IMR-90 (cell line): ENCODE results near the gene SMC6. TPM values are rescaled to one million over a fixed set of nuclear protein-coding genes. Genes with fewer than 3 reads are reported as not detected.

Source experiments
- ATAC-seq: fragments of 200-7000 bp; cut with Tn5 transposase; 2 replicates; pipeline ENCODE4 v1.9.1; 2020; ENCODE audit warnings: low read depth, mild to moderate bottlenecking, moderate library complexity
- BruUV-seq: library from RNA; stranded (reverse); fragments of 400-500 nt; replicated peaks from 2 replicates; lab custom pipeline; 2021; lab: Mats Ljungman, UMichigan
- CTCF ChIA-PET: fragments of 300-600 bp; formaldehyde crosslinking; extraction: SDS; loops from one replicate; lab custom pipeline; 2021; ENCODE audit warnings: antibody characterized with exemption; lab: Yijun Ruan, JAX
- POLR2A ChIA-PET: fragments of 300-600 bp; sonication (Branson Sonifier 250); formaldehyde crosslinking; loops from one replicate; lab custom pipeline; 2022; ENCODE audit warnings: antibody characterized with exemption; ENCODE audit not compliant: unreplicated experiment; lab: Charles Lee
- DNase-seq: peaks from one replicate; pipeline ENCODE4 v3.0.0; 2013
- H2AFZ ChIP-seq: replicated peaks from 2 replicates; pipeline ENCODE3; 2013; ENCODE audit warnings: low read length, mild to moderate bottlenecking; ENCODE audit not compliant: poor library complexity
- H2AK5ac ChIP-seq: 2 replicates; pipeline ENCODE4 v1.6.1; 2013; ENCODE audit warnings: low read depth, low read length, inconsistent platforms
- H2AK9ac ChIP-seq: replicated peaks from 2 replicates; pipeline ENCODE3; 2013; ENCODE audit warnings: mild to moderate bottlenecking, low read depth, low read length, moderate library complexity; ENCODE audit not compliant: poor library complexity
- H2BK120ac ChIP-seq: 2 replicates; pipeline ENCODE4 v1.6.1; 2013; ENCODE audit warnings: low read depth, low read length, inconsistent platforms
- H2BK15ac ChIP-seq: 3 replicates; pipeline ENCODE4 v1.6.1; 2013; ENCODE audit warnings: low read depth, low read length, inconsistent platforms
- H2BK20ac ChIP-seq: 2 replicates; pipeline ENCODE4 v1.6.1; 2013; ENCODE audit warnings: low read depth, mild to moderate bottlenecking, inconsistent platforms, low read length, moderate library complexity
- H2BK5ac ChIP-seq: 2 replicates; pipeline ENCODE4 v1.6.1; 2013; ENCODE audit warnings: mild to moderate bottlenecking, low read depth, low read length, inconsistent platforms; ENCODE audit not compliant: poor library complexity, severe bottlenecking
- H3K14ac ChIP-seq: replicated peaks from 2 replicates; pipeline ENCODE4 v1.6.1; 2013; ENCODE audit warnings: low read depth, low read length, inconsistent platforms
- H3K18ac ChIP-seq: 2 replicates; pipeline ENCODE4 v1.6.1; 2013; ENCODE audit warnings: low read depth, low read length, control low read depth
- H3K23ac ChIP-seq: 2 replicates; pipeline ENCODE4 v1.6.1; 2013; ENCODE audit warnings: low read depth, low read length, inconsistent platforms
- H3K27ac ChIP-seq: 2 replicates; pipeline ENCODE4 v1.5.1; 2013; ENCODE audit warnings: mild to moderate bottlenecking, control low read depth, low read length; ENCODE audit not compliant: insufficient read depth
- H3K27me3 ChIP-seq: 2 replicates; pipeline ENCODE4 v1.6.1; 2013; ENCODE audit warnings: low read length; ENCODE audit not compliant: control insufficient read depth, insufficient read depth
- H3K36me3 ChIP-seq: 2 replicates; pipeline ENCODE4 v1.6.1; 2013; ENCODE audit warnings: low read length, mixed read lengths; ENCODE audit not compliant: control insufficient read depth, insufficient read depth
- H3K4ac ChIP-seq: 2 replicates; pipeline ENCODE4 v1.6.1; 2013; ENCODE audit warnings: low read depth, low read length, inconsistent platforms
- H3K4me1 ChIP-seq: 2 replicates; pipeline ENCODE4 v1.6.1; 2013; ENCODE audit warnings: low read length, mixed read lengths; ENCODE audit not compliant: control insufficient read depth, insufficient read depth
- H3K4me2 ChIP-seq: 2 replicates; pipeline ENCODE4 v1.6.1; 2013; ENCODE audit warnings: low read depth, mild to moderate bottlenecking, control low read depth, low read length, moderate library complexity
- H3K4me3 ChIP-seq: 2 replicates; pipeline ENCODE4 v1.5.1; 2013; ENCODE audit warnings: low read depth, mild to moderate bottlenecking, control low read depth, low read length, moderate library complexity; ENCODE audit not compliant: insufficient read depth
- H3K56ac ChIP-seq: 2 replicates; pipeline ENCODE4 v1.6.1; 2013; ENCODE audit warnings: low read length, inconsistent platforms; ENCODE audit not compliant: insufficient read depth; ENCODE audit errors: extremely low read depth
- H3K79me1 ChIP-seq, 2 experiments: 2 replicates each; pipeline ENCODE4 v1.6.1; 2013; ENCODE audit warnings: low read length in 2 of 2, inconsistent platforms in 1 of 2, low read depth in 1 of 2
- H3K9ac ChIP-seq: 2 replicates; pipeline ENCODE4 v1.6.1; 2013; ENCODE audit warnings: low read depth, low read length, control low read depth
- H3K9me1 ChIP-seq: 2 replicates; pipeline ENCODE4 v1.6.1; 2013; ENCODE audit warnings: low read length, inconsistent platforms; ENCODE audit not compliant: insufficient read depth
- H3K9me3 ChIP-seq: 2 replicates; pipeline ENCODE4 v1.6.1; 2013; ENCODE audit warnings: low read length; ENCODE audit not compliant: control insufficient read depth, insufficient read depth
- H4K20me1 ChIP-seq: 2 replicates; pipeline ENCODE4 v1.6.1; 2013; ENCODE audit warnings: low read length, inconsistent platforms; ENCODE audit not compliant: insufficient read depth
- H4K5ac ChIP-seq: 2 replicates; pipeline ENCODE4 v1.6.1; 2013; ENCODE audit warnings: mild to moderate bottlenecking, low read depth, low read length, control low read depth
- H4K8ac ChIP-seq, 2 experiments: 2 replicates each; pipeline ENCODE4 v1.6.1; 2013; ENCODE audit warnings: low read depth in 2 of 2, low read length in 2 of 2, control low read depth in 1 of 2, inconsistent platforms in 1 of 2
- H4K91ac ChIP-seq: 2 replicates; pipeline ENCODE4 v1.6.1; 2013; ENCODE audit warnings: low read depth, low read length, inconsistent platforms; ENCODE audit not compliant: insufficient read depth
- BHLHE40 ChIP-seq: fragments of 150-350 bp; IDR thresholded peaks from 2 replicates; pipeline ENCODE4 v1.6.1; 2016; ENCODE audit warnings: mild to moderate bottlenecking, low read depth, low read length
- CEBPB ChIP-seq: IDR thresholded peaks from 2 replicates; pipeline ENCODE4 v1.6.1; 2012; ENCODE audit warnings: low read depth, low read length, improper control_type of control experiment
- CHD1 ChIP-seq: IDR thresholded peaks from 2 replicates; pipeline ENCODE4 v1.6.1; 2012; ENCODE audit warnings: low read depth, low read length, improper control_type of control experiment
- FOS ChIP-seq: fragments of 150-350 bp; IDR thresholded peaks from 2 replicates; pipeline ENCODE4 v1.6.1; 2016; ENCODE audit warnings: low read depth, low read length
- MAFK ChIP-seq: IDR thresholded peaks from 2 replicates; pipeline ENCODE4 v1.6.1; 2012; ENCODE audit warnings: low read depth, low read length, improper control_type of control experiment
- MAZ ChIP-seq: IDR thresholded peaks from 2 replicates; pipeline ENCODE4 v1.6.1; 2012; ENCODE audit warnings: low read depth, mild to moderate bottlenecking, low read length, improper control_type of control experiment, moderate library complexity, borderline replicate concordance
- MXI1 ChIP-seq: IDR thresholded peaks from 2 replicates; pipeline ENCODE4 v1.6.1; 2012; ENCODE audit warnings: low read depth, mild to moderate bottlenecking, low read length, moderate library complexity, borderline replicate concordance
- NFE2L2 ChIP-seq: fragments of 150-350 bp; IDR thresholded peaks from 2 replicates; pipeline ENCODE4 v1.6.1; 2016; ENCODE audit warnings: low read depth, mild to moderate bottlenecking, low read length
- POLR2A ChIP-seq: IDR thresholded peaks from 2 replicates; pipeline ENCODE4 v1.6.1; 2012; ENCODE audit warnings: mild to moderate bottlenecking, low read depth, low read length
- RAD21 ChIP-seq: IDR thresholded peaks from 2 replicates; pipeline ENCODE4 v1.6.1; 2012; ENCODE audit warnings: low read length, improper control_type of control experiment
- RFX5 ChIP-seq: IDR thresholded peaks from 2 replicates; pipeline ENCODE4 v1.8.0; 2012; ENCODE audit warnings: low read depth, mild to moderate bottlenecking, low read length, moderate library complexity
- USF2 ChIP-seq: fragments of 150-350 bp; IDR thresholded peaks from 2 replicates; pipeline ENCODE4 v1.6.1; 2017; ENCODE audit warnings: mild to moderate bottlenecking, antibody characterized with exemption, low read length, low read depth
- WGBS, 2 experiments: methylation state at CpG; one replicate each; pipeline versions ENCODE4 v1.1.5 to v1.1.7; 2013; ENCODE audit warnings: missing lambda C conversion rate in 2 of 2; ENCODE audit not compliant: insufficient read length in 1 of 2; ENCODE audit errors: extremely low coverage in 2 of 2; 5-methylcytosine and 5-hydroxymethylcytosine counted together
- dilution Hi-C: fragments of 300-500 bp; cut with HindIII; formaldehyde crosslinking; loops from one replicate; pipeline ENCODE4 v1.14.3; 2018; ENCODE audit warnings: low sequenced_read_pairs; ENCODE audit not compliant: unreplicated experiment
- in situ Hi-C: fragments of 300-500 bp; cut with MboI; formaldehyde crosslinking; loops from 3 replicates; pipeline ENCODE4 v1.14.3; 2019; ENCODE audit warnings: low sequenced_read_pairs, inconsistent platforms, mixed read lengths
- intact Hi-C: fragments of 100-400 bp; cut with micrococcal nuclease; formaldehyde crosslinking; loops from 2 replicates; pipeline ENCODE4 v1.10.0; 2022
- polyA plus RNA-seq, 3 experiments: library from polyadenylated mRNA; depleted of rRNA; stranded (reverse); fragments of >200 nt; gene quantifications; 2 replicates each; pipeline ENCODE4 v1.2.3, GENCODE V29; 2012; ENCODE audit warnings: low replicate concordance in 1 of 3
- total RNA-seq: library from RNA; depleted of rRNA; stranded (reverse); fragments of >200 nt; gene quantifications from 2 replicates; pipeline ENCODE4 v1.2.3, GENCODE V29; 2012

SMC6 gene
- total and polyA plus RNA-seq, 2 of the 4 experiments (the other 2 are of a cell fraction): 6.5 to 10.4 TPM

GRCh38 chr2:17643031-17643615 is 110.5 kb downstream of the SMC6 start:
- Histone ChIP-seq H2BK15ac (peak overlapping the region; percentile 94), H3K4me2 (peak overlapping the region; percentile 49), H3K23ac (peak overlapping the region; percentile 69), H2AK5ac (peak overlapping the region; percentile 90), H3K4ac (peak overlapping the region; percentile 83), H3K56ac (peak overlapping the region; percentile 50), H3K36me3 (no peaks in the 10 kb centered on the region), H3K27ac (peak overlapping the region; percentile 97), H3K4me1 (peaks cover 21% of the 10 kb centered on the region), H2BK5ac (peak overlapping the region; percentile 79), H3K27me3 (no peaks in the 10 kb centered on the region), H3K18ac (peak overlapping the region; percentile 75), H3K79me1 (no peaks in the 10 kb centered on the region), H3K4me3 (no peak overlapping the region), H3K9me1 (peaks cover 24% of the 10 kb centered on the region), H3K14ac (peak overlapping the region; percentile 55), H2AK9ac (peak overlapping the region; percentile 44), H4K8ac (peak overlapping the region; percentile 79 to 91), H4K5ac (peak overlapping the region; percentile 54), H3K9ac (peak overlapping the region; percentile 37; the same call in 1 of the 2 replicates), H3K9me3 (no peaks in the 10 kb centered on the region), H2BK20ac (peak overlapping the region; percentile 92), H4K91ac (peak overlapping the region; percentile 76), H4K20me1 (no peaks in the 10 kb centered on the region), H2AFZ (peak overlapping the region; percentile 86), H2BK120ac (peak overlapping the region; percentile 87)
- DNase-seq: peak; percentile 98
- peak; percentile 90 for ATAC-seq
- peak; percentile 16; the same call in 1 of the 2 replicates for TF ChIP-seq MAZ
- peak; percentile 89 for TF ChIP-seq FOS
- no peak; the same call in 1 of the 2 replicates for TF ChIP-seq MXI1
- no peak for TF ChIP-seq CHD1
- TF ChIP-seq BHLHE40: 0 out of 2 replicates have a peak, but pooled peaks have one; percentile 59
- peak; percentile 23; the same call in 1 of the 2 replicates for TF ChIP-seq MAFK
- peak; percentile 8; the same call in 1 of the 2 replicates for TF ChIP-seq RAD21
- peak; percentile 24; the same call in 1 of the 2 replicates for TF ChIP-seq NFE2L2
- TF ChIP-seq POLR2A: no peak
- no peak for TF ChIP-seq RFX5
- peak; percentile 50; the same call in 1 of the 2 replicates for TF ChIP-seq USF2
- TF ChIP-seq CEBPB: no peak
- dilution Hi-C loops (no loop called here), intact Hi-C loops (loop anchor here (2.0 kb wide), 1 partner anchor 22 kb away; no protein-coding TSS in a partner anchor), in situ Hi-C loops (no loop called here)
- ChIA-PET POLR2A (no interaction called here), CTCF (interaction anchor here (1.1 kb wide), 1 partner anchor 28 kb away, joined by 3 read pairs; no protein-coding TSS in a partner anchor)
- BruUV-seq: no TSS peak
- 0% methylated on average over 3 of the region's 6 CpGs; no CpG with 5 or more reads in 1 of the 2 experiments for WGBS, 2 experiments
